ENCODE results near the gene MYBPC2. TPM values are rescaled to one million over a fixed set of nuclear protein-coding genes. Genes with fewer than 3 reads are reported as not detected.
"Not testable (repeated sequence)": the region's sequence is repeated elsewhere in the genome, so short reads cannot be mapped to it uniquely, and the experiment has no call there.

The MYBPC2 gene
- total and polyA plus RNA-seq, 2 experiments from 2014 or later, result not detected

DNA sequence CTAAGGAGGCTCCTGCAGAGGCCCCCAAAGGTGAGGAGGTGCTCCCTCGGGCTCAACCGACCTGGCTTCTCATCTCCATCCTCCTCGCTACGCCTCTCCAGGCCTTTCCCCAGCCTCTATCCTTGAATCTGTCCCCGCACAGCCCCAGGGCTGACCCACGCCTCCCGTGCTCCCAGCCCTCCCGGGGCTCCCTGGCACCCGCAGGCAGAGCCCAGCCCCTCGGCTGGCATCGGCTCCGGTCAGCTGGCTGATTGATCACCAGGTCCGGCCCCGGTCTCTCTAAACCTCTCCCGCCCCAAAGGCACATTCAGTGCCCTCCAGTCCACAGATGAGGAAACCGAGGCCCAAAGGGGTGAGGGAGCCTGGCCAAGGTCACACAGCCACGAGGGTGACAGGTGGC, 2.5 kb downstream of the MYBPC2 start:
- H3K79me2 ChIP-seq (ENCODE audit: insufficient read depth), result no peaks in the 10 kb centered on the region
- H2AFZ ChIP-seq, result no peak overlapping the region
- H3K4me3 ChIP-seq, result no peak overlapping the region
- no peak overlapping the region for H3K4me2 ChIP-seq (ENCODE audit: unreplicated experiment)
- peaks cover 34% of the 10 kb centered on the region for H3K27me3 ChIP-seq (replicated peaks; ENCODE audit: insufficient read depth)
- TF ChIP-seq EZH2 (IDR thresholded peaks at IDR 0.05; ENCODE audit: insufficient read depth, poor library complexity, severe bottlenecking) (no peak), EZH2phosphoT487 (IDR thresholded peaks at IDR 0.05; ENCODE audit: insufficient read depth, low read depth) (no peak)
- in situ Hi-C loops (cut with MboI), result no loop called here
- no peaks in the 10 kb centered on the region for H3F3A ChIP-seq (ENCODE audit: insufficient read depth)
- no peaks in the 10 kb centered on the region for H3K9me3 ChIP-seq (ENCODE audit: low read depth)
- H4K20me1 ChIP-seq (ENCODE audit: insufficient read depth), result no peaks in the 10 kb centered on the region
- 59 to 68% methylated on average over 16 to 17 of the region's 17 CpGs for WGBS, 2 experiments (ENCODE audit: low coverage in 1 of 2, low lambda C conversion rate in 2 of 2, missing lambda C conversion rate in 2 of 2)
- no peak for DNase-seq
- H3K9me2 ChIP-seq (ENCODE audit: insufficient read depth), result no peaks in the 10 kb centered on the region
- no peaks in the 10 kb centered on the region for H3K4me1 ChIP-seq (ENCODE audit: insufficient read depth)
- H3K27ac ChIP-seq, result no peak overlapping the region
- no peak overlapping the region for H3K9ac ChIP-seq
- no peaks in the 10 kb centered on the region for H3K36me3 ChIP-seq (ENCODE audit: low read depth)

DNA sequence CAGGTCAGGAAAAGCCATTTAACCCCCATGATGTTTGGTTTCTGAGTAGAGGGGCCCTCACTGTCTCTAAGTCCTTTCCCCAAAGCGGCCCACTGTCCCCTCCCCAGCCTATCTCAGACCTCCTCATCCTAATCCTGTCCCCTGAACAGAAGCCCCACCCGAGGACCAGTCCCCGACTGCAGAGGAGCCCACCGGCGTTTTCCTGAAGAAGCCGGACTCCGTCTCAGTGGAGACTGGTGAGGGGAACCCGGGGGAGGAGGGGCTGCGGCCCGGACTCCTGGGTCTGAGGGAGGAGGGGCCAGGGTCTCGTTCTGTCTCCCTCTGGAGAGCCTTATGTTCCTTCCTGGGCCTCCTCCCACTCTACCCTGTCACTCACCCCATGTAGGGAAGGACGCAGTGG, 2.9 kb downstream of the MYBPC2 start:
- Histone ChIP-seq H3K4me3 (no peak overlapping the region), H3K79me2 (ENCODE audit: insufficient read depth) (no peaks in the 10 kb centered on the region), H3K36me3 (ENCODE audit: low read depth) (no peaks in the 10 kb centered on the region), H3K9me3 (ENCODE audit: low read depth) (no peaks in the 10 kb centered on the region), H3K9ac (no peak overlapping the region), H3K27ac (no peak overlapping the region), H3F3A (ENCODE audit: insufficient read depth) (no peaks in the 10 kb centered on the region), H3K27me3 (replicated peaks; ENCODE audit: insufficient read depth) (peaks cover 30% of the 10 kb centered on the region), H3K9me2 (ENCODE audit: insufficient read depth) (no peaks in the 10 kb centered on the region), H4K20me1 (ENCODE audit: insufficient read depth) (no peaks in the 10 kb centered on the region), H3K4me2 (ENCODE audit: unreplicated experiment) (no peak overlapping the region), H3K4me1 (ENCODE audit: insufficient read depth) (no peaks in the 10 kb centered on the region), H2AFZ (no peak overlapping the region)
- no peak for DNase-seq
- WGBS, 2 experiments (ENCODE audit: low coverage in 1 of 2, low lambda C conversion rate in 2 of 2, missing lambda C conversion rate in 2 of 2), result 60 to 70% methylated on average over 6 to 12 of the region's 12 CpGs
- TF ChIP-seq EZH2 (IDR thresholded peaks at IDR 0.05; ENCODE audit: insufficient read depth, poor library complexity, severe bottlenecking) (no peak), EZH2phosphoT487 (IDR thresholded peaks at IDR 0.05; ENCODE audit: insufficient read depth, low read depth) (no peak)
- in situ Hi-C loops (cut with MboI), result no loop called here

DNA sequence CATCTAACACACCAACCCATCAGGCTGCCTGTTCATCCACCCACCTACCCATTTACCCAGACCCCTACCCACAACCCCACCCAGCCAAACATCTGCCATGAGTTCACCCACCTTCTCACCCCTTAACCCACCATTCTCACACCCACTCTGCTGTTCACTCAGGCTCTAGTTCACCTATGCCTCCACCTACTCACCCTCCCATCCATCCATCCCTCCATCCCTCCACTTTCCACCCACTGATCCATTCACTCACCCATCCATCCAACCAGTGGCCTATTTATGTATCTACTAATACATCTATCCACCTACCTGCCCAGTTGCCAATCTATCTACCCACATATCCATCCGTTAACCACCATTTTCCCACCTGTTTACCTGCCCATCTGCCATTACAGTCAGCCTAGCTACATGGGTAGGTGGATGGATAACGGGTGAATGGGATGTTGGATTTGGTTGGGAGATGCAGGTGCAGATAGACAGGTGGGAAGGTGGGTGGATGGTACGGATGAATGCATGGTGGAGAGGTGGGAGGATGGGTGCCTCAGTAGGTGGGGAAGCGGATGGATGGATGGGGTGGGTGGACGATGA, 5.3 kb downstream of the MYBPC2 start:
- H2AFZ ChIP-seq, result no peak overlapping the region
- in situ Hi-C loops (cut with MboI), result no loop called here
- H3K4me2 ChIP-seq (ENCODE audit: unreplicated experiment), result no peak overlapping the region
- H3K4me1 ChIP-seq (ENCODE audit: insufficient read depth), result no peaks in the 10 kb centered on the region
- WGBS, 2 experiments (ENCODE audit: low coverage in 1 of 2, low lambda C conversion rate in 2 of 2, missing lambda C conversion rate in 2 of 2), result 42 to 48% methylated on average over 5 of the region's 5 CpGs
- no peaks in the 10 kb centered on the region for H4K20me1 ChIP-seq (ENCODE audit: insufficient read depth)
- no peak overlapping the region for H3K27ac ChIP-seq
- DNase-seq, result no peak
- no peak overlapping the region for H3K4me3 ChIP-seq
- no peak overlapping the region for H3K9ac ChIP-seq
- no peaks in the 10 kb centered on the region for H3F3A ChIP-seq (ENCODE audit: insufficient read depth)
- H3K36me3 ChIP-seq (ENCODE audit: low read depth), result no peaks in the 10 kb centered on the region
- no peak for TF ChIP-seq EZH2 (IDR thresholded peaks at IDR 0.05; ENCODE audit: insufficient read depth, poor library complexity, severe bottlenecking)
- no peak for TF ChIP-seq EZH2phosphoT487 (IDR thresholded peaks at IDR 0.05; ENCODE audit: insufficient read depth, low read depth)
- H3K9me2 ChIP-seq (ENCODE audit: insufficient read depth), result no peaks in the 10 kb centered on the region
- no peaks in the 10 kb centered on the region for H3K79me2 ChIP-seq (ENCODE audit: insufficient read depth)
- H3K9me3 ChIP-seq (ENCODE audit: low read depth), result no peaks in the 10 kb centered on the region
- H3K27me3 ChIP-seq (replicated peaks; ENCODE audit: insufficient read depth), result peaks cover 14% of the 10 kb centered on the region

DNA sequence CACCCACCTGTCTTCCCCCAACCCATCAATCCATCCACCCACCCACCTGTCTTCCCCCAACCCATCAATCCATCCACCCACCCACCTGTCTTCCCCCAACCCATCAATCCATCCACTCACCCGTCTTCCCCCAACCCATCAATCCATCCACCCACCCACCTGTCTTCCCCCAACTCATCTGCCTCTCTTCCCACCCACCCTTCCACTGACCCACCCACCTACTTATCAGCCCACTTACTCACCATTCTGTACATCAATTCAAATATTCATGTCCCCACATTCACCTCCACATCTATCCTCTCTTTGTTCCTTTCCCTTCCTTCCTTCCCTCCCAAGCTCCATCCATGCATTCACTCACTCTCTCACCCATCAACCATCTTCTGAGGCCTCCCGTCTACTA, 6.4 kb downstream of the MYBPC2 start:
- H4K20me1 ChIP-seq (ENCODE audit: insufficient read depth); H3K9ac ChIP-seq; H3K4me3 ChIP-seq; H3K4me2 ChIP-seq (ENCODE audit: unreplicated experiment); H3F3A ChIP-seq (ENCODE audit: insufficient read depth); H3K36me3 ChIP-seq (ENCODE audit: low read depth); H3K27ac ChIP-seq; H3K4me1 ChIP-seq (ENCODE audit: insufficient read depth); H3K9me2 ChIP-seq (ENCODE audit: insufficient read depth); H3K27me3 ChIP-seq (replicated peaks; ENCODE audit: insufficient read depth); DNase-seq; H2AFZ ChIP-seq; H3K79me2 ChIP-seq (ENCODE audit: insufficient read depth); H3K9me3 ChIP-seq (ENCODE audit: low read depth); in situ Hi-C loops (cut with MboI): not testable (repeated sequence)
- WGBS, 2 experiments (ENCODE audit: low coverage in 1 of 2, low lambda C conversion rate in 2 of 2, missing lambda C conversion rate in 2 of 2), result 9 to 47% methylated on average over 1 to 2 of the region's 2 CpGs

DNA sequence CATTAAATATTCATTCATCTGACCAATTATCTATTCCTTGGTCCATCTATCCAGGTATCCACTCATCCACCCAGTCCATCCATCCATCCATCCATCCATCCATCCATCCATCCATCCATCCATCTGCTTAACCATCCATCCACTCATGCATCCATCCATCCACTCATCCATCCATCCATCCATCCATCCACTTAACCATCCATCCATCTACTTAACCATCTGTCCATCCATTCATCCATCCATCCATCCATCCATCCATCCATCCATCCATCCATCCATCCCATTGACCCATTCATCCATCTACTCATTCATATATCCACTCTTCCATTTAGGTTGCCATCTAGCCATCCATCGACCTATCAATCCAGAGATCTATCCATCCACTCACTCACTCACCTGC, 11.4 kb downstream of the MYBPC2 start:
- Histone ChIP-seq H3K79me2 (ENCODE audit: insufficient read depth) (no peaks in the 10 kb centered on the region), H3K27me3 (replicated peaks; ENCODE audit: insufficient read depth) (no peaks in the 10 kb centered on the region), H3K9me2 (ENCODE audit: insufficient read depth) (no peaks in the 10 kb centered on the region), H3K36me3 (ENCODE audit: low read depth) (no peaks in the 10 kb centered on the region), H3K4me1 (ENCODE audit: insufficient read depth) (no peaks in the 10 kb centered on the region), H3K27ac (no peak overlapping the region), H3K4me2 (ENCODE audit: unreplicated experiment) (no peak overlapping the region), H3K9me3 (ENCODE audit: low read depth) (no peaks in the 10 kb centered on the region), H3F3A (ENCODE audit: insufficient read depth) (no peaks in the 10 kb centered on the region), H2AFZ (no peak overlapping the region), H4K20me1 (ENCODE audit: insufficient read depth) (no peaks in the 10 kb centered on the region), H3K4me3 (no peak overlapping the region), H3K9ac (no peak overlapping the region)
- WGBS, 2 experiments (ENCODE audit: low coverage in 1 of 2, low lambda C conversion rate in 2 of 2, missing lambda C conversion rate in 2 of 2), result 2 to 7% methylated on average over 1 of the region's 1 CpG
- DNase-seq, result no peak
- in situ Hi-C loops (cut with MboI), result no loop called here
- TF ChIP-seq EZH2phosphoT487 (IDR thresholded peaks at IDR 0.05; ENCODE audit: insufficient read depth, low read depth) (no peak), EZH2 (IDR thresholded peaks at IDR 0.05; ENCODE audit: insufficient read depth, poor library complexity, severe bottlenecking) (no peak)

Data from GM23248 (cell line).